Measurements from ENCODE around the gene SOST. TPM values are rescaled to one million over a fixed set of nuclear protein-coding genes. Genes with fewer than 3 reads are reported as not detected.

The SOST gene
- total and polyA plus RNA-seq, 2 donors (not counting 3 experiments of a cell fraction or from before 2014, with no cell fraction given): not detected

GRCh38 chr17:43740541-43740940 is 18.1 kb downstream of the SOST start:
- no peak overlapping the region for H2AFZ ChIP-seq (ENCODE audit: low read depth, low read length)
- no peaks in the 10 kb centered on the region for H3K4me1 ChIP-seq (ENCODE audit: control insufficient read depth, extremely low read depth, insufficient read depth, low read length)
- H3K36me3 ChIP-seq (ENCODE audit: control insufficient read depth in 2 of 2, extremely low read depth in 1 of 2, insufficient read depth in 2 of 2, low read length in 2 of 2): no peaks in the 10 kb centered on the region
- no peak overlapping the region for H3K4me3 ChIP-seq (replicated peaks in 1 of 3; ENCODE audit: insufficient read depth in 1 of 3, low read depth in 1 of 3, low read length in 3 of 3)
- H3K4me2 ChIP-seq (ENCODE audit: insufficient read depth, low read length): no peak overlapping the region
- H3K9ac ChIP-seq (replicated peaks; ENCODE audit: extremely low read depth, insufficient read depth, low read length): no peak overlapping the region
- ChIA-PET CTCF (interaction anchor here (0.8 to 1.2 kb wide), 6 partner anchors 9 to 67 kb away, joined by 3 to 4 read pairs (median 3); no protein-coding TSS in a partner anchor), POLR2A (no interaction called here)
- H3K27me3 ChIP-seq (ENCODE audit: control insufficient read depth in 2 of 2, insufficient read depth in 2 of 2, low read length in 2 of 2): peaks cover under 1 to 3% of the 10 kb centered on the region in 2 experiments
- no peaks in the 10 kb centered on the region for H3K79me2 ChIP-seq (ENCODE audit: control insufficient read depth, insufficient read depth, low read length)
- TF ChIP-seq MYC (IDR thresholded peaks at IDR 0.05; ENCODE audit: low read depth, low read length) (no peak), JUN (IDR thresholded peaks at IDR 0.05; ENCODE audit: borderline replicate concordance, insufficient read depth, insufficient read length, low read depth) (no peak), MAX (IDR thresholded peaks at IDR 0.05; ENCODE audit: insufficient read depth, insufficient read length) (no peak), POLR2A (IDR thresholded peaks at IDR 0.05; ENCODE audit: low read depth, low read length) (no peak), EZH2 (IDR thresholded peaks at IDR 0.05; ENCODE audit: borderline replicate concordance, low read depth, low read length, severe bottlenecking) (no peak), POLR2AphosphoS5 (IDR thresholded peaks at IDR 0.05; ENCODE audit: insufficient read depth, low read depth, low read length) (no peak), GATA2 (IDR thresholded peaks at IDR 0.05; ENCODE audit: insufficient read depth, insufficient read length, low read depth, low read length) (no peak), FOS (IDR thresholded peaks at IDR 0.05; ENCODE audit: borderline replicate concordance, insufficient read depth, low read length) (no peak)
- TF ChIP-seq, protein P1, sequence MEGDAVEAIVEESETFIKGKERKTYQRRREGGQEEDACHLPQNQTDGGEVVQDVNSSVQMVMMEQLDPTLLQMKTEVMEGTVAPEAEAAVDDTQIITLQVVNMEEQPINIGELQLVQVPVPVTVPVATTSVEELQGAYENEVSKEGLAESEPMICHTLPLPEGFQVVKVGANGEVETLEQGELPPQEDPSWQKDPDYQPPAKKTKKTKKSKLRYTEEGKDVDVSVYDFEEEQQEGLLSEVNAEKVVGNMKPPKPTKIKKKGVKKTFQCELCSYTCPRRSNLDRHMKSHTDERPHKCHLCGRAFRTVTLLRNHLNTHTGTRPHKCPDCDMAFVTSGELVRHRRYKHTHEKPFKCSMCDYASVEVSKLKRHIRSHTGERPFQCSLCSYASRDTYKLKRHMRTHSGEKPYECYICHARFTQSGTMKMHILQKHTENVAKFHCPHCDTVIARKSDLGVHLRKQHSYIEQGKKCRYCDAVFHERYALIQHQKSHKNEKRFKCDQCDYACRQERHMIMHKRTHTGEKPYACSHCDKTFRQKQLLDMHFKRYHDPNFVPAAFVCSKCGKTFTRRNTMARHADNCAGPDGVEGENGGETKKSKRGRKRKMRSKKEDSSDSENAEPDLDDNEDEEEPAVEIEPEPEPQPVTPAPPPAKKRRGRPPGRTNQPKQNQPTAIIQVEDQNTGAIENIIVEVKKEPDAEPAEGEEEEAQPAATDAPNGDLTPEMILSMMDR (IDR thresholded peaks at IDR 0.05; ENCODE audit: extremely low read depth in 1 of 2, insufficient read depth in 1 of 2, low read depth in 1 of 2, low read length in 2 of 2): no peak
- no peak overlapping the region for H3K27ac ChIP-seq (ENCODE audit: insufficient read depth, low read depth, low read length)
- FAIRE-seq (no peak), DNase-seq (ENCODE audit: low read depth, low spot score) (no peak)
- no peaks in the 10 kb centered on the region for H4K20me1 ChIP-seq (replicated peaks; ENCODE audit: control insufficient read depth, extremely low read depth, insufficient read depth, low read length)
- intact Hi-C loops (cut with micrococcal nuclease): no loop called here
- no peaks in the 10 kb centered on the region for H3K9me1 ChIP-seq (replicated peaks; ENCODE audit: control insufficient read depth, extremely low read depth, insufficient read depth, low read length)
- BruUV-seq (replicated peaks): no TSS peak
- dilution Hi-C loops (cut with MboI; ENCODE audit: extremely low pct_ligation_motif_present, low sequenced_read_pairs): no loop called here
- H3K9me3 ChIP-seq (replicated peaks; ENCODE audit: control insufficient read depth, insufficient read depth, low read length): no peaks in the 10 kb centered on the region
